ENCODE results near the gene TTLL1.

Gene TTLL1

DNA sequence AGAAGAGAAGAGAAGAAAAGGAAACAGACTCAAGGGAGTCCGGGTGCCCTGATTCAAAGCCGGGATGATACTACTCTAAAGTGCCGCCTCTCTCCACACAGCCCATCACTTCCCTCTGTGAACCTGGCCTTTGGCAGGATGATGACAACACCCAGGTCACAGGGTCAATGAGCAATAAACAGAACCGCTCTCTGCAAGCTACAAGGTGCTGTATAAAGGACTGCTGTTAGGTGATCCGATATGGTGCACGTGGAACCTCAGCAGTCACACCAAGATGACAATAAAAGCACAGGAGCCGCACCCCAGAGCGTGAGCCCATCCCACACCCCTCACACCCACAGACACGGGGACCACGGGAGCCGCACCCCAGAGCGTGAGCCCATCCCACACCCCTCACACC is 10.7 kb downstream of the TTLL1 start:
- DNase-seq (ENCODE audit: extremely low read depth, insufficient read length) = no peak
- Histone ChIP-seq H3K36me3 (ENCODE audit: control insufficient read depth, insufficient read depth, low read length) (no peaks in the 10 kb centered on the region), H3K27me3 (replicated peaks; ENCODE audit: control insufficient read depth, insufficient read depth, low read length) (no peaks in the 10 kb centered on the region), H3K4me3 (replicated peaks; ENCODE audit: low read depth, low read length) (no peak overlapping the region)
- TF ChIP-seq, protein P1, sequence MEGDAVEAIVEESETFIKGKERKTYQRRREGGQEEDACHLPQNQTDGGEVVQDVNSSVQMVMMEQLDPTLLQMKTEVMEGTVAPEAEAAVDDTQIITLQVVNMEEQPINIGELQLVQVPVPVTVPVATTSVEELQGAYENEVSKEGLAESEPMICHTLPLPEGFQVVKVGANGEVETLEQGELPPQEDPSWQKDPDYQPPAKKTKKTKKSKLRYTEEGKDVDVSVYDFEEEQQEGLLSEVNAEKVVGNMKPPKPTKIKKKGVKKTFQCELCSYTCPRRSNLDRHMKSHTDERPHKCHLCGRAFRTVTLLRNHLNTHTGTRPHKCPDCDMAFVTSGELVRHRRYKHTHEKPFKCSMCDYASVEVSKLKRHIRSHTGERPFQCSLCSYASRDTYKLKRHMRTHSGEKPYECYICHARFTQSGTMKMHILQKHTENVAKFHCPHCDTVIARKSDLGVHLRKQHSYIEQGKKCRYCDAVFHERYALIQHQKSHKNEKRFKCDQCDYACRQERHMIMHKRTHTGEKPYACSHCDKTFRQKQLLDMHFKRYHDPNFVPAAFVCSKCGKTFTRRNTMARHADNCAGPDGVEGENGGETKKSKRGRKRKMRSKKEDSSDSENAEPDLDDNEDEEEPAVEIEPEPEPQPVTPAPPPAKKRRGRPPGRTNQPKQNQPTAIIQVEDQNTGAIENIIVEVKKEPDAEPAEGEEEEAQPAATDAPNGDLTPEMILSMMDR (IDR thresholded peaks at IDR 0.05; ENCODE audit: insufficient read depth, low read length, poor library complexity, severe bottlenecking) = no peak

DNA sequence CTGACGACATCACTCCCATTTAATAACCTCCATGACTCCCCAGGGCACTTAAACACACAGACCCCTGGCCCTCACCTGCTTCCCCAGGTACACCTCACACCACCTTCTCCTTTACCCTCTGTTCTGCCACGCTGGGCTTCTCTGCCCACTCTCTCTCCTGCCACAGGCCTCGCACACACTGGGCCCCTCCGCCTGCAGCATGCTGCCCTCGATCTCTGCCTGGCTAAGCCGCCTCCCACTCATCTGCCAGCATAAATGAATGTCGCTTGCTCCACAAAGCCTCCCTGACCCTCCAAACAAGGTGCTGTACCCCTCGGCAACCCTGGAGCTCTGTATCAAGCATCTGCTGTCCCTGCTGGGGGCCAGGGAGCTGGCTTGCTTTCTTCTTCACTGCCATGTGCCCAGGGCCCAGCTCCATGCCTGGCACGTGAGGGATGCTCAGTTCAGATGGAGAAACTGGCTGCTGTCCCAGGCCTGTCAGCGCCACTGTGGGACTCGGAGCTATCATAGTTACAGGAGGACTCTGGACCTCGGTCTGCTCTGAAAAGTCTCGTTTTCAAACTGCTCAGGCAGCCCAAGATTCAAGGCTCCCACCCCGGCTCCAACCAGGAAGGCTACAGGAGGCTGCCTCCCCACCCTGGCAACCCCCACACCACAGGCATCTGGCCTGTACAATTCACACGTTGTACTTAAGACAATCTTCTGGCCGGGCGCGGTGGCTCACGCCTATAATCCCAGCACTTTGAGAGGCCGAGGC is 11.9 kb downstream of the TTLL1 start:
- no peaks in the 10 kb centered on the region for H3K27me3 ChIP-seq (replicated peaks; ENCODE audit: control insufficient read depth, insufficient read depth, low read length)
- H3K36me3 ChIP-seq (ENCODE audit: control insufficient read depth, insufficient read depth, low read length) = no peaks in the 10 kb centered on the region
- TF ChIP-seq, protein P1 (IDR thresholded peaks at IDR 0.05; ENCODE audit: insufficient read depth, low read length, poor library complexity, severe bottlenecking) = no peak
- H3K4me3 ChIP-seq (replicated peaks; ENCODE audit: low read depth, low read length) = no peak overlapping the region
- no peak for DNase-seq (ENCODE audit: extremely low read depth, insufficient read length)

DNA sequence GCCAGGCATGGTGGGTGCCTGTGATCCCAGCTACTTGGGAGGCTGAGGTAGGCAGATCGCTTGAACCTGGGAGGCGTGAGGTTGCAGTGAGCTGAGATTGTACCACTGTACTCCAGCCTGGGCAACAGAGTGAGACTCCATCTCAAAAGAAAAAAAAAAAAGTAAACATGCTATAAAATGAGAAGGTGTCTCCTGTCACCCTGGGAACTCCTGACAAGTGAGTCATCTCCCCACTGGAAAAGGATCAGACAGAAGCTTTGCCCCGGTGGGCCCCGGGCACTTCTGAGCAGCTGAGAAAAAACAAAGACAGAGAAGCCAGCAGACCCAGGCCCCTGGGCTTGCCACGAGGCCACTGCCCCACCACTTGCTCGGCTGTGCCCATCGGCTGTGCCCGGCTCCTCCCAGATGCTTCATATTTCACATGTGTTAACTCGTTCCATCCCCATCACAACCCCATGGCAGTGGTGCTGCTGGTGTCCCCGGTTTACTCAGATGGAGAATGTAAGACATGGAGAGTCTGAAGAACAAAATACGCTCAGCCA is 22.3 kb downstream of the TTLL1 start:
- no peaks in the 10 kb centered on the region for H3K27me3 ChIP-seq (replicated peaks; ENCODE audit: control insufficient read depth, insufficient read depth, low read length)
- no peaks in the 10 kb centered on the region for H3K36me3 ChIP-seq (ENCODE audit: control insufficient read depth, insufficient read depth, low read length)
- no peak for DNase-seq (ENCODE audit: extremely low read depth, insufficient read length)
- no peak overlapping the region for H3K4me3 ChIP-seq (replicated peaks; ENCODE audit: low read depth, low read length)
- TF ChIP-seq, protein P1 (IDR thresholded peaks at IDR 0.05; ENCODE audit: insufficient read depth, low read length, poor library complexity, severe bottlenecking) = no peak

DNA sequence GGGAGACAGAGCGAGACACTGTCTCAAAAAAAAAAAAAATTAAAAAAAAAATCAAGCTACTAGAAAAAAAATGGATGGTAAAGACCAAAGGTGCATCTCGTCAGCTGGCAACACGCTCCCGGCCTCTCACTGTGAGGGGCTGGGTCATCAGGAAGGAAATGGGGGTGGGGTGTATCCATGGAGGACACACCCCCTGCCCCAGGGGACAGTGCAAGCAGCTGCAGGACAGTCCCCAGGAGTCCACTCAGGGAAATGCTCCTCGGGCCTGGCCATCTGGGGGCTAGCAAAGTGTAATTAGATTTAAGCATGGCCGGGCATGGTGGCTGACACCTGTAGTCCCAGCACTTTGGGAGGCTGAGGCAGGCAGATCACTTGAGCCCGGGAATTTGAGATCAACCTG is 23.1 kb downstream of the TTLL1 start:
- TF ChIP-seq, protein P1 (IDR thresholded peaks at IDR 0.05; ENCODE audit: insufficient read depth, low read length, poor library complexity, severe bottlenecking) = no peak
- H3K36me3 ChIP-seq (ENCODE audit: control insufficient read depth, insufficient read depth, low read length) = no peaks in the 10 kb centered on the region; the same call in 1 of the 2 replicates
- H3K4me3 ChIP-seq (replicated peaks; ENCODE audit: low read depth, low read length) = no peak overlapping the region
- H3K27me3 ChIP-seq (replicated peaks; ENCODE audit: control insufficient read depth, insufficient read depth, low read length) = no peaks in the 10 kb centered on the region
- DNase-seq (ENCODE audit: extremely low read depth, insufficient read length) = no peak

DNA sequence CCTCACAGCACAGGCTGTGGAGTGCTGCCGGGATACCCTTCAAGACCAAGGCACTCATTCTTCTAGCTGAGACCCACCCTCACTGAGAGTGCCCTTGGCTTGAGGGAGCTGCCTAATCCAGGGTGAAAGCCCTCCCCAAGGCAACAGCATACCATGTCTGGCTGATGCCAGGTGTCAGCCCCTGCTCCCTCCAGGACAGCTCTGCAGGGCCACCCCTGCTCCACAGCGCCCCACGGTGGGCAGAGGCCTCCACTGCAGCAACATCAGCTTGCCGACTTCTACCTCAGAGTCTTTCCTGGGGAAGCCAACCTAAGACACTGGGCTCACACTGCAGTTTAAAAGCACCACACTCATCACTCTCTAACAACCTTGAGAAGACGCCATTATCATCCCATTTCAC is 29.0 kb downstream of the TTLL1 start:
- no peaks in the 10 kb centered on the region; the same call in 1 of the 2 replicates for H3K36me3 ChIP-seq (ENCODE audit: control insufficient read depth, insufficient read depth, low read length)
- H3K27me3 ChIP-seq (replicated peaks; ENCODE audit: control insufficient read depth, insufficient read depth, low read length) = no peaks in the 10 kb centered on the region
- DNase-seq (ENCODE audit: extremely low read depth, insufficient read length) = peak; percentile 51
- H3K4me3 ChIP-seq (replicated peaks; ENCODE audit: low read depth, low read length) = no peak overlapping the region
- TF ChIP-seq, protein P1 (IDR thresholded peaks at IDR 0.05; ENCODE audit: insufficient read depth, low read length, poor library complexity, severe bottlenecking) = peak; percentile 69
